ENCODE data around the gene TMED6. TPM values are rescaled to one million over a fixed set of nuclear protein-coding genes. Genes with fewer than 3 reads are reported as not detected.
A peak's percentile ranks its signal among the peaks of the same experiment; 100 is the strongest.

The TMED6 gene
- total and polyA plus RNA-seq, 8 donors = 1.2 to 5.0 (median 3.4) TPM

- Histone ChIP-seq H3K9me3 (no peaks in the 10 kb centered on the region), H3K27me3 (no peaks in the 10 kb centered on the region), H3K36me3 (peaks cover 0 to 94% of the 10 kb centered on the region in 2 donors), H3K27ac (no peak overlapping the region), H3K4me1 (peaks cover 12 to 47% of the 10 kb centered on the region in 2 donors), H3K4me3 (no peak overlapping the region)
- no peak for TF ChIP-seq CTCF (IDR thresholded peaks at IDR 0.05)
- DNase-seq = peak in 1 of 4 donors; percentile 76
- ATAC-seq = peak; percentile 69
- intact Hi-C loops (cut with DNase I) = no loop called here
These were observed 27.5 kb downstream of the TMED6 start for GRCh38 chr16:69324013-69324531.

- TF ChIP-seq CTCF (IDR thresholded peaks at IDR 0.05) = no peak
- no peak for ATAC-seq
- DNase-seq = no peak
These were observed 28.2 kb downstream of the TMED6 start for GRCh38 chr16:69323415-69323814.

GRCh38 chr16:69322343-69322742, 29.2 kb downstream of the TMED6 start:
- DNase-seq (no peak), ATAC-seq (no peak)
- Histone ChIP-seq H3K36me3 (peaks cover 0 to 99% of the 10 kb centered on the region in 2 donors), H3K27me3 (no peaks in the 10 kb centered on the region), H3K4me3 (no peak overlapping the region), H3K4me1 (peaks cover 5 to 30% of the 10 kb centered on the region in 2 donors), H3K9me3 (no peaks in the 10 kb centered on the region), H3K27ac (no peak overlapping the region)
- TF ChIP-seq CTCF (IDR thresholded peaks at IDR 0.05) = no peak
- intact Hi-C loops (cut with DNase I) = no loop called here

More at GRCh38 chr16:69323415-69323814, 28.2 kb downstream of the TMED6 start:
- no peak overlapping the region for H3K4me3 ChIP-seq
- peaks cover 0 to 99% of the 10 kb centered on the region in 2 donors for H3K36me3 ChIP-seq
- H3K27me3 ChIP-seq = no peaks in the 10 kb centered on the region
- no peaks in the 10 kb centered on the region for H3K9me3 ChIP-seq
- H3K4me1 ChIP-seq = peaks cover 6 to 40% of the 10 kb centered on the region in 2 donors
- intact Hi-C loops (cut with DNase I) = no loop called here
- no peak overlapping the region for H3K27ac ChIP-seq

GRCh38 chr16:69321080-69321479, 30.5 kb downstream of the TMED6 start:
- Histone ChIP-seq H3K4me3 (no peak overlapping the region), H3K27me3 (no peaks in the 10 kb centered on the region), H3K36me3 (peaks cover 0 to 100% of the 10 kb centered on the region in 2 donors), H3K27ac (no peak overlapping the region), H3K4me1 (peaks cover 0 to 17% of the 10 kb centered on the region in 2 donors), H3K9me3 (no peaks in the 10 kb centered on the region)
- no peak for TF ChIP-seq CTCF (IDR thresholded peaks at IDR 0.05)
- DNase-seq (no peak), ATAC-seq (no peak)
- intact Hi-C loops (cut with DNase I) = no loop called here

- ATAC-seq = no peak
- no peaks in the 10 kb centered on the region for H3K27me3 ChIP-seq
- no peak overlapping the region for H3K27ac ChIP-seq
- intact Hi-C loops (cut with DNase I) = no loop called here
- peaks cover 0 to 100% of the 10 kb centered on the region in 2 donors for H3K36me3 ChIP-seq
- peaks cover 0 to 13% of the 10 kb centered on the region in 2 donors for H3K4me1 ChIP-seq
- no peak for DNase-seq
- H3K4me3 ChIP-seq = no peak overlapping the region
- no peak for TF ChIP-seq CTCF (IDR thresholded peaks at IDR 0.05)
- H3K9me3 ChIP-seq = no peaks in the 10 kb centered on the region
These were observed 30.9 kb downstream of the TMED6 start for GRCh38 chr16:69320740-69321073.

Measured in left lung (tissue), 10 donors.